Peyer's patch (tissue), 4 donors: ENCODE results near the gene DEAF1.

ENCODE experiments used
- POLR2A ChIP-seq, 2 donors: fragments of 450-650 bp; IDR thresholded peaks; one replicate each; pipeline ENCODE4 v1.5.1; 2017; ENCODE audit warnings: antibody characterized with exemption in 2 of 2, mild to moderate bottlenecking in 2 of 2, moderate library complexity in 2 of 2
- TF ChIP-seq, protein P1 (sequence below), 6 experiments: fragments of 450-650 bp in 4 of 6; fragments of 200-600 bp in 2 of 6; sonication (generic) in 1 of 6; IDR thresholded peaks; one replicate each; pipeline ENCODE4 v1.5.1; 2017 to 2019; ENCODE audit warnings: antibody characterized with exemption in 6 of 6, mild to moderate bottlenecking in 3 of 6, moderate library complexity in 1 of 6

DNA sequence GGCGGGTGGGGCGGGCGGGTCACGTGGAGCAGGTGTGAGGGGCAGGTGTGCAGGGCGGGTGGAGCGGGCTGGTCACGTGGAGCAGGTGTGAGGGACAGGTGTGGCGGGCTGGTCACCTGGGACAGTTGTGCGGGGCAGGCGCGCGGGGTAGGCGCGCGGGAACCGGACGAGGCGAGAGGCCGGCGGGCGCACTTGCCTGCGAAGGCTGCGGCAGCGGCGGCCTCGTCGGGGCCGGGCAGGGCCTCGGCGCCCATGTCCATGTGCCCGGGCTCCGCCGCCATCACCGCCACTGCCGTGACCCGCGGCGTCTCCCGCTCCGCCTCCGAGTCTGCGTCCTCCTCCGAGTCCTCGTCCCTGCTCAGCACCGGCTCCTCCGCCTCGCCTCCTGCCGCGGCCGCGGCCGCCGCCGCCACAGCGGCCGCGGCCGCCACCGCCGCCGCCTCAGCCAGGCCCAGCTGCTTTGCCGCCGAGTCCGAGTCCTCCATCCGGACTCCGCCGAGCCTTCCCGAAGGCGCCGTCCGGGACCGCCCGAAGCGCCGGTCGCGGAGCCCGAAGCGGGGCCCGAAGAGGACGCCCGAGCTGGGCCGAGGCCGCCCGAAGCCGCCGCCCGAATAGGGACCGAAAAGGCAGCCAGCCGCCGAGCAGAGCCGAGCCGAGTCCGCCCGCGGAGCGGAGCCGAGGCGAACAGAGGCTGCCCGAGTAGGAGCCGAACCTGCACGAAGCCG lies at the start of gene DEAF1:
- TF ChIP-seq POLR2A (IDR thresholded peaks at IDR 0.05) = peak; percentile 19 to 42
- TF ChIP-seq, protein P1, sequence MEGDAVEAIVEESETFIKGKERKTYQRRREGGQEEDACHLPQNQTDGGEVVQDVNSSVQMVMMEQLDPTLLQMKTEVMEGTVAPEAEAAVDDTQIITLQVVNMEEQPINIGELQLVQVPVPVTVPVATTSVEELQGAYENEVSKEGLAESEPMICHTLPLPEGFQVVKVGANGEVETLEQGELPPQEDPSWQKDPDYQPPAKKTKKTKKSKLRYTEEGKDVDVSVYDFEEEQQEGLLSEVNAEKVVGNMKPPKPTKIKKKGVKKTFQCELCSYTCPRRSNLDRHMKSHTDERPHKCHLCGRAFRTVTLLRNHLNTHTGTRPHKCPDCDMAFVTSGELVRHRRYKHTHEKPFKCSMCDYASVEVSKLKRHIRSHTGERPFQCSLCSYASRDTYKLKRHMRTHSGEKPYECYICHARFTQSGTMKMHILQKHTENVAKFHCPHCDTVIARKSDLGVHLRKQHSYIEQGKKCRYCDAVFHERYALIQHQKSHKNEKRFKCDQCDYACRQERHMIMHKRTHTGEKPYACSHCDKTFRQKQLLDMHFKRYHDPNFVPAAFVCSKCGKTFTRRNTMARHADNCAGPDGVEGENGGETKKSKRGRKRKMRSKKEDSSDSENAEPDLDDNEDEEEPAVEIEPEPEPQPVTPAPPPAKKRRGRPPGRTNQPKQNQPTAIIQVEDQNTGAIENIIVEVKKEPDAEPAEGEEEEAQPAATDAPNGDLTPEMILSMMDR (IDR thresholded peaks at IDR 0.05) = peak in 1 of 6 experiments; percentile 6
